Medulla oblongata (tissue), 1 donor: ENCODE results near the gene LPCAT1.
"Not testable (repeated sequence)": the region's sequence is repeated elsewhere in the genome, so short reads cannot be mapped to it uniquely, and the experiment has no call there.

Source experiments
- DNase-seq: peaks from one replicate; pipeline ENCODE4 v3.0.0-alpha.2; 2015; ENCODE audit errors: extremely low spot score

The LPCAT1 gene

GRCh38 chr5:1522601-1523479, 920 bp downstream of the LPCAT1 start:
- no peak for DNase-seq

- no peak for DNase-seq
Observed at GRCh38 chr5:1521671-1522600, 1.8 kb downstream of the LPCAT1 start.

- no peak for DNase-seq
Observed at GRCh38 chr5:1520791-1521453, 2.8 kb downstream of the LPCAT1 start.

GRCh38 chr5:1519631-1520210, 4.0 kb downstream of the LPCAT1 start:
- DNase-seq: no peak

GRCh38 chr5:1517838-1518237, 5.9 kb downstream of the LPCAT1 start:
- DNase-seq: peak; percentile 37

- DNase-seq: no peak
Observed at GRCh38 chr5:1516615-1517601, 6.9 kb downstream of the LPCAT1 start.

GRCh38 chr5:1515921-1516571, 7.7 kb downstream of the LPCAT1 start:
- DNase-seq: no peak

- no peak for DNase-seq
Observed at GRCh38 chr5:1515311-1515920, 8.3 kb downstream of the LPCAT1 start.

- DNase-seq: not testable (repeated sequence)
Observed at GRCh38 chr5:1514819-1515310, 8.9 kb downstream of the LPCAT1 start.

- DNase-seq: no peak
Observed at GRCh38 chr5:1514027-1514818, 9.5 kb downstream of the LPCAT1 start.

GRCh38 chr5:1513326-1514026, 10.3 kb downstream of the LPCAT1 start:
- no peak for DNase-seq

GRCh38 chr5:1512541-1513291, 11.0 kb downstream of the LPCAT1 start:
- no peak for DNase-seq

GRCh38 chr5:1511651-1512540, 11.9 kb downstream of the LPCAT1 start:
- no peak for DNase-seq

- no peak for DNase-seq
Observed at GRCh38 chr5:1511048-1511447, 12.7 kb downstream of the LPCAT1 start.

- no peak for DNase-seq
Observed at GRCh38 chr5:1510631-1511030, 13.1 kb downstream of the LPCAT1 start.

- no peak for DNase-seq
Observed at GRCh38 chr5:1510151-1510561, 13.6 kb downstream of the LPCAT1 start.
